GM20000 (cell line): ENCODE measurements around the gene MARS1.
"Not testable (repeated sequence)": the region's sequence is repeated elsewhere in the genome, so short reads cannot be mapped to it uniquely, and the experiment has no call there.

Experiments used
- DNase-seq: peaks from one replicate; pipeline ENCODE4 v3.0.0; 2012; ENCODE audit warnings: low spot score
- TF ChIP-seq, protein P1 (sequence below): IDR thresholded peaks from 2 replicates; pipeline ENCODE4 v1.5.1; 2012; ENCODE audit warnings: mild to moderate bottlenecking, control low read depth; ENCODE audit errors: extremely low read depth, missing control alignments

The MARS1 gene

DNA sequence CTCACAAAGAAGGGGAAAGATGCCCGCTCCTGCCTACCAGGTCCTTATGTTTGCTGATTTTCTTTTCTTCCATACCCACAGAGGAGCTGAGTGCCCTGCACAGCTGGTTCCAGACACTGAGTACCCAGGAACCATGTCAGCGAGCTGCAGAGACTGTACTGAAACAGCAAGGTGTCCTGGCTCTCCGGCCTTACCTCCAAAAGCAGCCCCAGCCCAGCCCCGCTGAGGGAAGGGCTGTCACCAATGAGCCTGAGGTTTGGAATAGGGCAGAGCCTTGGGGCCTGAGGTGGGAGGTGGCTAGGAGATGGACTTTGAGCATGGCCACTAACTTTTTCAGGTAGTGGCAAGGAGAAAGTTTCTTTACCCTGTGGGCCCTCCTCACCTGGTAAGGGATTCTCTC, 2.3 kb downstream of the MARS1 start:
- DNase-seq = no peak
- TF ChIP-seq, protein P1, sequence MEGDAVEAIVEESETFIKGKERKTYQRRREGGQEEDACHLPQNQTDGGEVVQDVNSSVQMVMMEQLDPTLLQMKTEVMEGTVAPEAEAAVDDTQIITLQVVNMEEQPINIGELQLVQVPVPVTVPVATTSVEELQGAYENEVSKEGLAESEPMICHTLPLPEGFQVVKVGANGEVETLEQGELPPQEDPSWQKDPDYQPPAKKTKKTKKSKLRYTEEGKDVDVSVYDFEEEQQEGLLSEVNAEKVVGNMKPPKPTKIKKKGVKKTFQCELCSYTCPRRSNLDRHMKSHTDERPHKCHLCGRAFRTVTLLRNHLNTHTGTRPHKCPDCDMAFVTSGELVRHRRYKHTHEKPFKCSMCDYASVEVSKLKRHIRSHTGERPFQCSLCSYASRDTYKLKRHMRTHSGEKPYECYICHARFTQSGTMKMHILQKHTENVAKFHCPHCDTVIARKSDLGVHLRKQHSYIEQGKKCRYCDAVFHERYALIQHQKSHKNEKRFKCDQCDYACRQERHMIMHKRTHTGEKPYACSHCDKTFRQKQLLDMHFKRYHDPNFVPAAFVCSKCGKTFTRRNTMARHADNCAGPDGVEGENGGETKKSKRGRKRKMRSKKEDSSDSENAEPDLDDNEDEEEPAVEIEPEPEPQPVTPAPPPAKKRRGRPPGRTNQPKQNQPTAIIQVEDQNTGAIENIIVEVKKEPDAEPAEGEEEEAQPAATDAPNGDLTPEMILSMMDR = no peak

DNA sequence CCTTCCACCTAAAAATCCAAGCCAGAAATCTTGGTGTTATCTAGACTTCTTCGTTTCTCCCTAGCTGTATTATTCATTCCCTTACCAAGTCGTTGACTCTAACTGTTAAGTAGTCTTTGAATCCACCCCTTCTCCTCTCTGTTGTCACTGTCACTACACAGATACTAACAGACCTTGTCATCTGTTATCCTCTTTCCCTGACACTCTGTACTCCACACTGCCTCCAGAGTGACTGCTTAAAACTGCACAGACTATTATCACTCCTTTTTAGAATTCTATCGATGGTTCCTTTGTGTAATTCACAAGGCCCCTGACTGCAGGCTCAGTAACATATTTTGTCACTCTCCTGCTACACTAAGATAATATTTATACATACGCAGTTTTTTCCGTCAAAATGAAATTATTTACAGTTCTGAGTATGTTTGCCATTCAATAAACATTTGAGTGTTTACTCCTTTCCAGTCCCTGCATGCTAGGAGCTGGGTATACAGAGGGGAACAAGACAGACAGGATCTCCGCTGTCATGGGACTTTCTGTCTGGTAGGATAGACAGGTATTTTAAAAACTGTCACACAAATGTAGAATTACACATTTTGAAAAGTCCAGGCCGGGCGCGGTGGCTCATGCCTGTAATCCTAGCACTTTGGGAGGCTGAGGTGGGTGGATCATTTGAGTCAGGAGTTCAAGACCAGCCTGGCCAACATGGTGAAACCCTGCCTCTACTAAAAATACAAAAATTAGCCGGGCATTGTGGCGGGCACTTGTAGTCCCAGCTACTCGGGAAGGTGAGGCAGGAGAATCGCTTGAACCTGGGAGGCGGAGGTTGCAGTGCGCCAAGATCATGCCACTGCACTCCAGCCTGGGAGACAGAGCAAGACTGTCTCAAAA, 3.8 kb downstream of the MARS1 start:
- TF ChIP-seq, protein P1 = no peak
- DNase-seq = no peak

DNA sequence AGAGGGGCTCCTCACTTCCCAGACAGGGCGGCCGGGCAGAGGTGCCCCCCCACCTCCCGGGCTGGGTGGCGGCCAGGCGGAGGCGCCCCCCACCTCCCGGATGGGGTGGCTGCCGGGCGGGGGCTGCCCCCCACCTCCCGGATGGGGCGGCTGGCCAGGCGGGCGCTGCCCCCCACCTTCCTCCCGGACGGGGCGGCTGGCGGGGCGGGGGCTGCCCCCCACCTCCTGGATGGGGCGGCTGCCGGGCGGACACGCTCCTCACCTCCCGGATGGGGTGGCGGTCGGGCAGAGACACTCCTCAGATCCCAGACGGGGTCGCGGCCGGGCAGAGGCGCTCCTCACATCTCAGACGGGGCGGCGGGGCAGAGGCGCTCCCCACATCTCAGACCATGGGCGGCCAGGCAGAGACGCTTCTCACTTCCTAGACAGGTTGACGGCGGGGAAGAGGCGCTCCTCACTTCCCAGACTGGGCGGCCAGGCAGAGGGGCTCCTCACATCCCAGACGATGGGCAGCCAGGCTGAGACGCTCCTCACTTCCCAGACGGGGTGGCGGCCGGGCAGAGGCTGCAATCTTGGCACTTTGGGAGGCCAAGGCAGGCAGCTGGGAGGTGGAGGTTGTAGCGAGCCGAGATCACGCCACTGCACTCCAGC, 7.3 kb downstream of the MARS1 start:
- DNase-seq = not testable (repeated sequence)

DNA sequence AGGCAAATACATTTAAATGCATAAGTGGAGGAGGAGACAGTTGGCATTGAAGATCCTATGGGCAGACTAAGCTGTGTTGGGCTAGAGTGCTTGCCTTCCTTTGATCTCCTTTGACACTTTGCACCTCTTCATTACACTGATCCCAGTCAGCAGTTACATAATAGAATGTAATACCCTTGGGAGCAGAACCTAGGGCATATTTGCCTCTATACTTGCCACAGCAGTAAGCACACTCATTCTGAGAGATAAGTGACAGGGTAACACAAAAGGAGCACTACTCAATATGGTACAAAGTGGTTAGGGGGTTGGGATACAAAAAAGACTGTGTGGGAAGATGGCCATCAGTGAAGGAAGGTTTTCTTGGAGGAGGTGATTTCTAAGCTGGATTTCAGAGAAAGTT, 9.0 kb downstream of the MARS1 start:
- DNase-seq = no peak
- TF ChIP-seq, protein P1 = no peak

DNA sequence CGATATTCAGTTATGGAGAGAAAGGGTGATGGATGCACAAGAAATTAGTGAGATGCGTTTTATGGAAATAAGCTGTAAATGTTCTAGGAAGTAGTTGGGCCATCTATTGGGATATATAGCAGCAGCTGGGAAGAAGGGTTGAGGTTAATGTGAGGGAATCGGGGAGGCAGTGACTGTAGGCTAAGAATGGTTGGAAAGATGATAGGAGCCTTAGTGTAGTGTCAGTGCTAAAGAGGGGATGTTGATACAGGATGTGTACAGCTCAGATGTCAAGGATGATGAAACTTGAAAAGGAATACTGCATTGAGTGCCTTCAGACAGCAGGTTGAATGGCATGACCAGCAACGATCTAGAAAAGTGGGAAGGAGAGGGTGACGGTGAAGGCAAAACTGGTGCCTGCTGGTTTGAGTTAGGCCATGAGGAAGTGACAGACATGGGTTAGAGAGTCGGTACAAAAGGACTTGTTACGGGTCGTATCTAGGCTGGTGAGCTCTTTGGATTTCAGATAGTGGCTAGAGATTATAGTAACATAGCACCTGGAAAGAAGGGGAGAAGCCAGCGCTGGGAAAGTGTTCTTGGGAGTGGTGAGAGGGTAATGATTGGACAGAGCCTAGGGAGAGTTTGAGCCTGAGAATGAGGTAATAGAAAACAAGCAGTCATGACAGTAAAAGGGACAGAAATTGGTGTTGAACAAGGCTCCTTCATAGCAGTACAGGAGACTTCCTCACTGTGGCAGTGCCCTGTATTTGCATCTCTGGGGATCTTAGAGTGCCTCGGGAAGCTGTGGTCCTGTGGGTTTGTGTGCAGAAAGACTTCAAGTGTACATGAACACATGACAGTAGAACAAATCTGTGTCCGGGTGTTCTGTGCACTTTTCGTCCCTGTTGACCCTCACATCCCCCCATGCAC, 9.6 kb downstream of the MARS1 start:
- DNase-seq = no peak
- TF ChIP-seq, protein P1 = no peak

DNA sequence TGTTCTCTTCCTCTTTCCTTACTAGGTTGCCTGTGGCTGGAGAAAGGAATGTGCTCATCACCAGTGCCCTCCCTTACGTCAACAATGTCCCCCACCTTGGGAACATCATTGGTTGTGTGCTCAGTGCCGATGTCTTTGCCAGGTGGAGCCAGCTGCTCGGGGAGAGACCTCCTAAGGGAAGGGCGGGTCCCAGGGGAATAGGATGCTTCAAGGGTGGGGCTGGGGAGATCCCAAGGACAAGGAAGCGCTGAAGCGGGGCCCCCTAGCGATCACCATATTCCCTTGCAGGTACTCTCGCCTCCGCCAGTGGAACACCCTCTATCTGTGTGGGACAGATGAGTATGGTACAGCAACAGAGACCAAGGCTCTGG, 10.2 kb downstream of the MARS1 start:
- no peak for DNase-seq
- TF ChIP-seq, protein P1 = no peak

DNA sequence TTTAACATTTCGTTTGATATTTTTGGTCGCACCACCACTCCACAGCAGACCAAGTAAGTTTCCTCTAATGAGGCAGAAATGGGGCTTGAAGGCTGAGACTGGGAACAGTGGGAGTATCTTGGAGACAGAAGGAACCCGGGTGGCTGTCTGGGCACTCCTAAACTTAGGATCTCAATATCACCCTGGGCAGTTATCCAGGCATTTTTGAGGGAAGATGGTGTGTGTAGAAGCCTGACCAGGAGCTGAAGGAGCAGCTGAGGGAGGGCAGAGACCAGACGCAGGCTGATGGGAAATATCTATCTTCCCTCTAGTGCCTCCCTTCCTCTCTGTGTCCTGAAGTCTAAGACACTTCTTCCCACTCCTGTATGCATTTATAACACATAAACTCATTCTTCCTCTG, 10.7 kb downstream of the MARS1 start:
- no peak for DNase-seq
- TF ChIP-seq, protein P1 = no peak
